CD4-positive, alpha-beta T cell (primary cell): ENCODE results near the gene GPR65. TPM values are rescaled to one million over a fixed set of nuclear protein-coding genes. Genes with fewer than 3 reads are reported as not detected.
"Not testable (repeated sequence)": the region's sequence is repeated elsewhere in the genome, so short reads cannot be mapped to it uniquely, and the experiment has no call there.

Experiments
- ATAC-seq: fragments of 200-7000 bp; cut with Tn5 transposase; one replicate; pipeline ENCODE4 v1.10.0; 2022; ENCODE audit warnings: mild to moderate bottlenecking; ENCODE audit not compliant: poor library complexity
- CTCF ChIA-PET: fragments of 350-600 bp; sonication (Branson Sonifier 250); formaldehyde crosslinking; loops from one replicate; lab custom pipeline; 2021; ENCODE audit warnings: antibody characterized with exemption, inconsistent platforms; lab: Charles Lee
- POLR2A ChIA-PET: fragments of 350-600 bp; sonication (Branson Sonifier 250); formaldehyde crosslinking; loops from one replicate; lab custom pipeline; 2021; ENCODE audit warnings: antibody characterized with exemption, inconsistent platforms; lab: Charles Lee
- DNase-seq, 14 experiments: peaks; one replicate each; pipeline ENCODE4 v3.0.0-alpha.2; 2013 to 2020; ENCODE audit warnings: mixed read lengths in 2 of 14
- H3K27ac ChIP-seq, 2 donors: one replicate each; pipeline versions ENCODE4 v1.5.1 to v1.7.0; 2013; ENCODE audit warnings: low read length in 2 of 2, low read depth in 1 of 2, mild to moderate bottlenecking in 1 of 2
- H3K27me3 ChIP-seq, 2 experiments: 1 replicate in 1 of 2; 2 replicates in 1 of 2; pipeline versions ENCODE4 v1.6.1 to v1.7.0; 2013; ENCODE audit warnings: low read length in 2 of 2, control low read depth in 1 of 2, mild to moderate bottlenecking in 1 of 2, moderate library complexity in 1 of 2; ENCODE audit not compliant: insufficient read depth in 2 of 2, control insufficient read depth in 1 of 2
- H3K36me3 ChIP-seq: one replicate; pipeline ENCODE4 v1.6.1; 2013; ENCODE audit warnings: low read length, control low read depth; ENCODE audit not compliant: insufficient read depth
- H3K4me1 ChIP-seq: one replicate; pipeline ENCODE4 v1.6.1; 2013; ENCODE audit warnings: low read length, control low read depth; ENCODE audit not compliant: insufficient read depth
- H3K4me3 ChIP-seq: one replicate; pipeline ENCODE4 v1.5.1; 2013; ENCODE audit warnings: mild to moderate bottlenecking, low read length, moderate library complexity
- H3K9me3 ChIP-seq, 2 experiments: 1 replicate in 1 of 2; 2 replicates in 1 of 2; pipeline versions ENCODE4 v1.6.1 to v1.7.0; 2013; ENCODE audit warnings: low read length in 2 of 2, mild to moderate bottlenecking in 2 of 2, control low read depth in 1 of 2, moderate library complexity in 1 of 2; ENCODE audit not compliant: control insufficient read depth in 1 of 2, insufficient read depth in 1 of 2
- H3K27ac Mint-ChIP-seq: one replicate; pipeline ENCODE4 v1.8.0; 2020; ENCODE audit warnings: mixed read lengths
- H3K27me3 Mint-ChIP-seq: one replicate; pipeline ENCODE4 v1.8.0; 2021; ENCODE audit warnings: mixed read lengths
- H3K36me3 Mint-ChIP-seq: one replicate; pipeline ENCODE4 v1.8.0; 2021; ENCODE audit warnings: low read depth, mixed read lengths
- H3K4me1 Mint-ChIP-seq: one replicate; pipeline ENCODE4 v1.8.0; 2021; ENCODE audit warnings: low read depth, mixed read lengths
- H3K4me3 Mint-ChIP-seq: one replicate; pipeline ENCODE4 v1.8.0; 2020; ENCODE audit warnings: mild to moderate bottlenecking, mixed read lengths
- H3K9me3 Mint-ChIP-seq: one replicate; pipeline ENCODE4 v1.8.0; 2020; ENCODE audit warnings: mixed read lengths
- CTCF ChIP-seq: fragments of 200-600 bp; IDR thresholded peaks from one replicate; pipeline ENCODE4 v1.8.0; 2022; ENCODE audit warnings: antibody characterized with exemption, mild to moderate bottlenecking
- intact Hi-C, 2 experiments: fragments of 100-400 bp; cut with DNase I in 1 of 2; cut with micrococcal nuclease in 1 of 2; formaldehyde crosslinking; loops; one replicate each; pipeline versions ENCODE4 v1.15.1 to v1.9.0; 2023 to 2025; cut with DNase I, micrococcal nuclease
- total RNA-seq, 174 experiments: library from RNA in 2 of 174; stranded (reverse) in 2 of 174; gene quantifications; one replicate each; pipeline ENCODE4 v1.2.3 and lab custom pipeline; 2021 to 2026

The GPR65 gene
- total RNA-seq, 2 experiments from 2014 or later, result 10.5 to 10.7 TPM

DNA sequence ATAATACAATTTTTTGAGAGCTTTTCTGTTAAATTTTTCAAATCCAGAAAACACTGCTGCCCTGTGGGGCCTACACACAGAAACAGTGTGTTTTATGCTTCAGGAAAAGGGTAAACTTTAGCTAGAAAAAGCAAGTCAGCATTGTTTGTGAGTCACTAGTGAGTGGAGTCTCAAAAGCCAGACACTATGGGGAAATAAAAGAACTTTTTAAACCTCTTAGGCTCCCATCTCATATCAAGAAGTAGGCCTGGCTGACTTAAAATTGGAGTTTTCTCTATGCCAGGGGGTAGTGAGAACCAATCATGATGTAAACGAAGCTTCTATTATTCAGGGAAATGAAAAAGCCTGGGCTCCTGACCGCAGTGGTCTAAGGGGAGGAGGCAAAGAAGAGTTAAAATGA lies 12.6 kb downstream of the GPR65 start:
- Mint-ChIP-seq H3K4me3 (no peak overlapping the region), H3K27me3 (no peaks in the 10 kb centered on the region), H3K4me1 (peaks cover 73% of the 10 kb centered on the region), H3K36me3 (peaks cover 49% of the 10 kb centered on the region), H3K9me3 (no peaks in the 10 kb centered on the region), H3K27ac (peak overlapping the region; percentile 49)
- Histone ChIP-seq H3K27me3 (no peaks in the 10 kb centered on the region), H3K27ac (no peak overlapping the region), H3K9me3 (no peaks in the 10 kb centered on the region), H3K4me3 (no peak overlapping the region), H3K4me1 (peaks cover 10% of the 10 kb centered on the region), H3K36me3 (peaks cover 14% of the 10 kb centered on the region)
- ChIA-PET CTCF (interaction anchor here (1.1 kb wide), 1 partner anchor 151 kb away, joined by 3 read pairs; no protein-coding TSS in a partner anchor), POLR2A (interaction anchor here (0.6 to 2.1 kb wide), 4 partner anchors 9 to 155 kb away, joined by 3 to 7 read pairs (median 4); no protein-coding TSS in a partner anchor)
- intact Hi-C loops, result no loop called here
- ATAC-seq (no peak), DNase-seq (no peak)
- no peak for TF ChIP-seq CTCF

GRCh38 chr14:88023658-88024187 lies 18.8 kb downstream of the GPR65 start:
- H3K4me1 Mint-ChIP-seq, result peaks cover 93% of the 10 kb centered on the region
- no peak overlapping the region for H3K27ac ChIP-seq
- no peaks in the 10 kb centered on the region for H3K9me3 Mint-ChIP-seq
- H3K27ac Mint-ChIP-seq, result peak overlapping the region; percentile 48
- ATAC-seq, result peak; percentile 51
- H3K36me3 Mint-ChIP-seq, result peaks cover 6% of the 10 kb centered on the region
- no peaks in the 10 kb centered on the region for H3K9me3 ChIP-seq
- DNase-seq, result peak in 3 of 14 experiments; percentile 43 to 63 (median 46)
- intact Hi-C loops, result loop anchor here in 1 of 2 experiments (10.0 kb wide), 1 partner anchor 361 kb away; the partner anchor contains the start of gene SPATA7
- H3K27me3 Mint-ChIP-seq, result no peaks in the 10 kb centered on the region
- POLR2A ChIA-PET, result no interaction called here
- H3K36me3 ChIP-seq, result no peaks in the 10 kb centered on the region
- no peak overlapping the region for H3K4me3 Mint-ChIP-seq
- no peak for TF ChIP-seq CTCF
- H3K27me3 ChIP-seq, result no peaks in the 10 kb centered on the region
- CTCF ChIA-PET, result no interaction called here
- H3K4me3 ChIP-seq, result no peak overlapping the region
- H3K4me1 ChIP-seq, result peaks cover 38% of the 10 kb centered on the region

DNA sequence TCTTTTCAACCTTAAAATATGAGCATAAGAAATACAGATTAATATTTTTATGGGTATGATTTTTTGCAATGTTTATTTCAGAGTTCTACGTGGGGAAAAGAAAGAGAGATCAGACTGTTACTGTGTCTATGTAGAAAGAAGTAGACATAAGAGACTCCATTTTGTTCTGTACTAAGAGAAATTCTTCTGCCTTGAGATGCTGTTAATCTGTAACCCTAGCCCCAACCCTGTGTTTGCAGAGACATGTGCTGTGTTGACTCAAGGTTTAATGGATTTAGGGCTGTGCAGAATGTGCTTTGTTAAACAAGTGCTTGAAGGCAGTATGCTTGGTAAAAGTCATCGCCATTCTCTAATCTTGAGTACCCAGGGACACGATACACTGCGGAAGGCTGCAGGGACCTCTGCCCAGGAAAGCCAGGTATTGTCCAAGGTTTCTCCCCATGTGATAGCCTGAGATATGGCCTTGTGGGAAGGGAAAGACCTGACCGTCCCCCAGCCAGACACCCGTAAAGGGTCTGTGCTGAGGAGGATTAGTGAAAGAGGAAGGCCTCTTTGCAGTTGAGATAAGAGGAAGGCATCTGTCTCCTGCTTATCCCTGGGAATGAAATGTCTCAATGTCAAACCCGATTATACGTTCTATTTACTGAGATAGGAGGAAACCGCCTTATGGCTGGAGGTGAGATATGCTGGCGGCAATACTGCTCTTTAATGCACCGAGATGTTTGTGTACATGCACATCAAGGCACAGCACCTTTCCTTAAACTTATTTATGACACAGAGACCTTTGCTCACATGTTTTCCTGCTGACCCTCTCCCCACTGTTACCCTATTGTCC lies 19.5 kb downstream of the GPR65 start:
- H3K9me3 Mint-ChIP-seq, H3K27ac ChIP-seq, H3K4me3 ChIP-seq, H3K36me3 Mint-ChIP-seq, POLR2A ChIA-PET, H3K36me3 ChIP-seq, H3K4me3 Mint-ChIP-seq, H3K27me3 ChIP-seq, ATAC-seq, CTCF ChIA-PET, H3K9me3 ChIP-seq, H3K27me3 Mint-ChIP-seq, DNase-seq: not testable (repeated sequence)
- Mint-ChIP-seq H3K27ac (peak overlapping the region; percentile 48), H3K4me1 (peaks cover 96% of the 10 kb centered on the region)
- intact Hi-C loops, result loop anchor here in 1 of 2 experiments (10.0 kb wide), 1 partner anchor 360 kb away; the partner anchor contains the start of gene SPATA7
- H3K4me1 ChIP-seq, result peaks cover 38% of the 10 kb centered on the region
